GM21786 (cell line): ENCODE results near the gene GALNTL6.
"Not testable (repeated sequence)": the region's sequence is repeated elsewhere in the genome, so short reads cannot be mapped to it uniquely, and the experiment has no call there.

ENCODE experiments used
- ATAC-seq: cut with Tn5 transposase; IDR thresholded peaks from one replicate; pipeline ENCODE4 v1.9.1; 2021; ENCODE audit not compliant: unreplicated experiment

Gene GALNTL6

GRCh38 chr4:173039617-173040577 is 1226.7 kb downstream of the GALNTL6 start:
- peak; percentile 54 for ATAC-seq

DNA sequence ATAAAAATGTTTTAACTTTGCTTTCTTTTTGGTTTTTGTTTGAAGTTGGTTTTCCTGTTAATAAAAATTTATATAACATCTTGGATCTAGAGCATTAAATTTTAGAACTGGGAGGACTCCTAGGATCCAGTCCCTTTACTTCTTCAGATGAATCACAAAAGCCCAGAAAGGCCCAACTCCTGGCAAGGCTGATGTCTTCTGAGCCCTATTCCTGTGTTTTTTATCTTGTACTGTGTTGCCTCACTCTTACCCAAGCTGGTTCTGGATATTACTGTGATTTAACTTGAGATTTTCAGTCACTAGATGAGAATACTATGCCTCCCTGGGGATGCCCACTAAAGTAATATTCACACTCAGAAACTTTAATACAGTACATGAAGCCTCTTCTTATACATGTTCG is 1228.3 kb downstream of the GALNTL6 start:
- no peak for ATAC-seq

DNA sequence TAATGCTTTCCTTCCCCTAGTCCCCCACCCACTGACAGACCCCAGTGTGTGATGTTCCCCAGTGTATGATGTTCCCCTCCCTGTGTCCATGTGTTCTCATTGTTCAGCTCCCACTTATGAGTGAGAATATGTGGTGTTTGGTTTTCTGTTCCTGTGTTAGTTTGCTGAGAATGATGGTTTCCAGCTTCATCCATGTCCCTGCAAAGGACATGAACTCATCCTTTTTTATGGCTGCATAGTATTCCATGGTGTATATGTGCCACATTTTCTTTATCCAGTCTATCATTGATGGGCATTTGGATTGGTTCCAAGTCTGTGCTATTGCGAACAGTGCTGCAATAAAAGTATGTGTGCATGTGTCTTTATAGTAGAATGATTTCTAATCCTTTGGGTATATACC is 1228.9 kb downstream of the GALNTL6 start:
- not testable (repeated sequence) for ATAC-seq

DNA sequence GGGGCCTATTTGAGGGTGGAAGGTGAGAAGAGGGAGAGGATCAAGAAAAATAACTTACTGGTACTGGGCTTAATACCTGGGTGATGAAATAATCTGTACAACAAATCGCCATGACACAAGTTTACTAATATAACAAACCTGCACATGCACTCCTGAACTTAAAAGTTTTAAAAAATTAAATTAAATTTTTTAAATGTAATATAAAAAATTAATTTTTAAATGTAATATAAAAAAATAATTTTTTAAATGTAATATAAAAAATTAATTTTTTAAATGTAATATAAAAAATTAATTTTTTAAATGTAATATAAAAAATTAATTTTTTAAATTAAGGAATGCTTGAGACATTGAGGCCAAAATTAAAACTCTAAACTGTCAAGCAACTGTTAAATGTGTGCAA is 1231.1 kb downstream of the GALNTL6 start:
- ATAC-seq = no peak

GRCh38 chr4:173045571-173045970 is 1232.4 kb downstream of the GALNTL6 start:
- no peak for ATAC-seq

- no peak for ATAC-seq
Observed at GRCh38 chr4:173046144-173046543, 1232.9 kb downstream of the GALNTL6 start.

GRCh38 chr4:173046818-173047217 is 1233.6 kb downstream of the GALNTL6 start:
- no peak for ATAC-seq

- no peak for ATAC-seq
Observed at GRCh38 chr4:173051232-173051631, 1238.0 kb downstream of the GALNTL6 start.

DNA sequence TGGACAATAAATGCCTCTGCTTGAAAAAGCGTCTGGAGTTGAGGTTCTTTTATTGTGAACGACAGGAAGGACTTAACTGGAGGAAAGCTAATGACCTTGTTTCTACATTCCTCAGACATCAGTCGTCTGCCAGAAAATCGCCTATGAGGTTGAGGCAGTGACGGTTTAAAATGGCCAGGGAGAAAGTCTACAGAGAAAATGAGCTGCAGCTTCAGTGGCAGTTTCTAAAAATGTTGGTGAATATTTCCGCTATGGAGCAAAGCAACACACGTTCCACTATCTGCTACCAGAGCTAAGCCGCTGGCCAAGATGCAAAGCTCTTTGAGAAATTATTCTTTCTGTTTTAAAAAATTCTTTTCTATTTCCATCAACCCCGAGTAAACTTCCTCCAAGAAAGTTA is 1238.5 kb downstream of the GALNTL6 start:
- ATAC-seq = no peak

- ATAC-seq = no peak
Observed at GRCh38 chr4:173052439-173052838, 1239.2 kb downstream of the GALNTL6 start.

GRCh38 chr4:173056271-173056670 is 1243.1 kb downstream of the GALNTL6 start:
- ATAC-seq = no peak

DNA sequence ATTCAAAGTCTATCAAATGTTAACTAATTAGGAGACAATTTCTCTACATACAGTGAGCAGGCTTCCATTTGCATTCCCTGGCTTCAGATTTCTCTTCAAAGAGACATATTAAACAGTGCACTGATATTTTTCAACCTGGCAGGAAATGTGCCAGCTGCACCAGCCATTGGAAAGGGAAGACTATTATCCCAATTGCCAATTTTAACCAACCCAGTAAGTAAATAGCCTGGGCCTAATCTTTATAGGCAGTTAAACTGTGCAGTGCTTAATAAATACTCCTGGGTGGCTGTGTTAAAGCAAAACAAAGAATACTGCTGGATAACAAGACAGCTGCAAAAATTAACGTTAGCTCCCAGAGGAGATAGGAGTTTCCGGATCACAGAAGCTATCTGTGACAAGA is 1243.5 kb downstream of the GALNTL6 start:
- ATAC-seq = no peak

GRCh38 chr4:173057442-173057841 is 1244.2 kb downstream of the GALNTL6 start:
- ATAC-seq = no peak

GRCh38 chr4:173057901-173058300 is 1244.7 kb downstream of the GALNTL6 start:
- ATAC-seq = no peak

DNA sequence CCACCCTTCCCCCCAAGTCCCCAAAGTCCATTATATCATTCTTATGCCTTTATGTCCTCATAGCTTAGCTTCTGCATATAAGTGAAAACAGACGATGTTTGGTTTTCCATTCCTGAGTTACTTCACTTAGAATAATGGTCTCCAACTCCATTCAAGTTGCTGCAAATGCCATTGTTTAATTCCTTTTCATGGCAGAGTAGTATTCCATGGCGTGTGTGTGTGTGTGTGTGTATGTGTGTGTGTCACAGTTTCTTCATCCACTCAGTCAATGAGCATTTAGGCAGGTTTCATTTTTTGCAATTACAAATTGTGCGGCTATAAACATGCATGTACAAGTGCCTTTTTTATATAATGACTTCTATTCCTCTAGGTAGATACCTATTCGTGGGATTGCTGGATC is 1248.0 kb downstream of the GALNTL6 start:
- ATAC-seq = no peak

GRCh38 chr4:173073939-173074500 is 1260.8 kb downstream of the GALNTL6 start:
- ATAC-seq = no peak

DNA sequence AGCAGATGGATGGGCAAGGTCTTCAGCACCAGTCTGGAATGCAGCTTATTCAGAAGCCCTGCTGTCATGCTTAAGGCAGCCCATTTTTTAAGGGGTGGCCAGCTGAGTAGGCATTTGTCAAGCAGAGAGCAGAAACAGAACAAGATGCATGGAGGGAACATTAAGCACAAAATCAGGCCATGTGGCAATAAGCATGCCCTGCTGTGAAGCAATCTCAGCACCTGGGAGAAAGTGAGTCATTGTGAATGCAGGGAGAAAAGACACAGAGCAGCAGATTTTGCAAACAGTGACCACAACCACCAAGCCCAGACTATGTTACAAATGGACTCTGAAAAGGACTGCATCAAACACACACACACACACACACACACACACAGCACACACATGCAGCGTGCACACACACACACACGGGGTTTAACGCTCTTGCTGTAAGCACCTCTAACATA is 1261.3 kb downstream of the GALNTL6 start:
- no peak for ATAC-seq

GRCh38 chr4:173076903-173077634 is 1263.9 kb downstream of the GALNTL6 start:
- no peak for ATAC-seq

DNA sequence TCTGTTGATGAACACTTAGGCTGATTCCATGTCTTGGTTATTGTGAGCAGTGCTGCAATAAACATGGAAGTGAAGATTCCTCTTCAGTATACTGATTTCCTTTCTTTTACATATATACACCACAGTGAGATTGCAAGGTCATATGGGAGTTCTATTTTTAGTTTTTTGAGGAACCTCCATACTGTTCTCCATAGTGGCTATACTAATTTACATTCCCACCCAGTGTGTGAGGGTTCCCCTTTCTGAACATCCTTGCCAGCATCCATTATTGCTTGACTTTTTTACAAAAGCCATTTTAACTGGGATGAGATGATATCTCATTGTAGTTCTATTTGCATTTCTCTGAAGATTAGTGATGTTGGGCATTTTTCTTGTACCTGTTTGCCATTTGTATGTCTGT is 1274.9 kb downstream of the GALNTL6 start:
- no peak for ATAC-seq
